Central memory CD8-positive, alpha-beta T cell (primary cell): ENCODE results near the gene ZHX3.
A peak's percentile ranks its signal among the peaks of the same experiment; 100 is the strongest.

Source experiments
- ATAC-seq: fragments of 150-1000 bp; cut with Tn5 transposase; replicated peaks from 2 replicates; pipeline ENCODE4 v1.10.0; 2022; ENCODE audit warnings: mild to moderate bottlenecking, moderate FRiP score, moderate number of reproducible peaks; ENCODE audit not compliant: poor library complexity, severe bottlenecking; ENCODE audit errors: extremely low read depth
- DNase-seq, 2 donors: peaks; one replicate each; pipeline ENCODE4 v3.0.0; 2021; ENCODE audit warnings: low spot score in 2 of 2
- H3K27ac Mint-ChIP-seq: one replicate; pipeline ENCODE4 v1.8.0; 2022; ENCODE audit warnings: low read depth, mild to moderate bottlenecking, moderate library complexity, mixed read lengths
- H3K27me3 Mint-ChIP-seq: one replicate; pipeline ENCODE4 v1.8.0; 2022; ENCODE audit warnings: mixed read lengths
- H3K36me3 Mint-ChIP-seq: one replicate; pipeline ENCODE4 v1.8.0; 2022; ENCODE audit warnings: mild to moderate bottlenecking, moderate library complexity, mixed read lengths; ENCODE audit not compliant: insufficient read depth
- H3K4me1 Mint-ChIP-seq: one replicate; pipeline ENCODE4 v1.8.0; 2022; ENCODE audit warnings: mixed read lengths
- H3K4me3 Mint-ChIP-seq: one replicate; pipeline ENCODE4 v1.8.0; 2022; ENCODE audit warnings: mild to moderate bottlenecking, moderate library complexity, mixed read lengths
- H3K9me3 Mint-ChIP-seq: one replicate; pipeline ENCODE4 v1.8.0; 2022; ENCODE audit warnings: mixed read lengths

Gene ZHX3

GRCh38 chr20:41317546-41318270 lies at the start of gene ZHX3:
Gene ZHX3, minus strand, starts transcription at chr20:41317731. Its CDS starts 112,815 bp downstream, at chr20:41204916.
- H3K9me3 Mint-ChIP-seq, result no peaks in the 10 kb centered on the region
- H3K27me3 Mint-ChIP-seq, result no peaks in the 10 kb centered on the region
- ATAC-seq, result peak; percentile 99
- DNase-seq, result peak; percentile 86 to 93
- H3K4me3 Mint-ChIP-seq, result peak within 1 kb of the TSS; percentile 83
- H3K4me1 Mint-ChIP-seq, result peaks cover 8% of the 10 kb centered on the region
- peak within 1 kb of the TSS; percentile 83 for H3K27ac Mint-ChIP-seq
- H3K36me3 Mint-ChIP-seq, result peaks cover 2% of the 10 kb centered on the region

- H3K27ac Mint-ChIP-seq, result no peak overlapping the region
- H3K9me3 Mint-ChIP-seq, result no peaks in the 10 kb centered on the region
- peaks cover 59% of the 10 kb centered on the region for H3K27me3 Mint-ChIP-seq
- ATAC-seq, result no peak
- no peaks in the 10 kb centered on the region for H3K36me3 Mint-ChIP-seq
- no peaks in the 10 kb centered on the region for H3K4me1 Mint-ChIP-seq
- DNase-seq, result no peak
- H3K4me3 Mint-ChIP-seq, result peak overlapping the region; percentile 3
These were observed 49.8 kb upstream of the ZHX3 start for GRCh38 chr20:41367393-41367695.

GRCh38 chr20:41366546-41367392 lies 49.2 kb upstream of the ZHX3 start, which contains the start of gene EMILIN3:
Gene EMILIN3, minus strand, starts transcription at chr20:41366818. Its CDS starts 184 bp downstream, at chr20:41366634.
- no peak within 1 kb of the TSS for H3K27ac Mint-ChIP-seq
- H3K36me3 Mint-ChIP-seq, result no peaks in the 10 kb centered on the region
- DNase-seq (no peak), ATAC-seq (no peak)
- H3K9me3 Mint-ChIP-seq, result no peaks in the 10 kb centered on the region
- H3K27me3 Mint-ChIP-seq, result peaks cover 59% of the 10 kb centered on the region
- H3K4me1 Mint-ChIP-seq, result no peaks in the 10 kb centered on the region
- H3K4me3 Mint-ChIP-seq, result peak within 1 kb of the TSS; percentile 3

GRCh38 chr20:41365777-41366545 lies 48.4 kb upstream of the ZHX3 start:
- H3K4me1 Mint-ChIP-seq, result no peaks in the 10 kb centered on the region
- ATAC-seq (no peak), DNase-seq (no peak)
- no peaks in the 10 kb centered on the region for H3K36me3 Mint-ChIP-seq
- H3K9me3 Mint-ChIP-seq, result no peaks in the 10 kb centered on the region
- H3K27me3 Mint-ChIP-seq, result peaks cover 53% of the 10 kb centered on the region
- no peak overlapping the region for H3K27ac Mint-ChIP-seq
- no peak overlapping the region for H3K4me3 Mint-ChIP-seq

- H3K27ac Mint-ChIP-seq, result no peak overlapping the region
- peaks cover 47% of the 10 kb centered on the region for H3K27me3 Mint-ChIP-seq
- no peaks in the 10 kb centered on the region for H3K36me3 Mint-ChIP-seq
- H3K4me1 Mint-ChIP-seq, result no peaks in the 10 kb centered on the region
- DNase-seq (no peak), ATAC-seq (no peak)
- H3K9me3 Mint-ChIP-seq, result no peaks in the 10 kb centered on the region
- H3K4me3 Mint-ChIP-seq, result no peak overlapping the region
These were observed 47.6 kb upstream of the ZHX3 start for GRCh38 chr20:41364967-41365765.

- peaks cover 39% of the 10 kb centered on the region for H3K27me3 Mint-ChIP-seq
- no peak overlapping the region for H3K27ac Mint-ChIP-seq
- DNase-seq (no peak), ATAC-seq (no peak)
- no peak overlapping the region for H3K4me3 Mint-ChIP-seq
- no peaks in the 10 kb centered on the region for H3K4me1 Mint-ChIP-seq
- no peaks in the 10 kb centered on the region for H3K9me3 Mint-ChIP-seq
- H3K36me3 Mint-ChIP-seq, result no peaks in the 10 kb centered on the region
These were observed 46.8 kb upstream of the ZHX3 start for GRCh38 chr20:41364236-41364855.

- Mint-ChIP-seq H3K9me3 (no peaks in the 10 kb centered on the region), H3K4me3 (no peak overlapping the region)
- no peak for DNase-seq
These were observed 46.1 kb upstream of the ZHX3 start for GRCh38 chr20:41363601-41364000.

GRCh38 chr20:41362748-41363140 lies 45.2 kb upstream of the ZHX3 start:
- no peak overlapping the region for H3K4me3 Mint-ChIP-seq

More at GRCh38 chr20:41363601-41364000, 46.1 kb upstream of the ZHX3 start:
- Mint-ChIP-seq H3K27ac (no peak overlapping the region), H3K4me1 (no peaks in the 10 kb centered on the region), H3K27me3 (peaks cover 33% of the 10 kb centered on the region), H3K36me3 (no peaks in the 10 kb centered on the region)
- no peak for ATAC-seq

GRCh38 chr20:41361757-41362747 lies 44.5 kb upstream of the ZHX3 start:
- Mint-ChIP-seq H3K9me3 (no peaks in the 10 kb centered on the region), H3K4me1 (no peaks in the 10 kb centered on the region), H3K27me3 (peaks cover 20% of the 10 kb centered on the region), H3K27ac (no peak overlapping the region), H3K36me3 (no peaks in the 10 kb centered on the region), H3K4me3 (no peak overlapping the region)
- DNase-seq (no peak), ATAC-seq (no peak)

More at GRCh38 chr20:41362748-41363140, 45.2 kb upstream of the ZHX3 start:
- no peak for DNase-seq
- ATAC-seq, result no peak
- Mint-ChIP-seq H3K27me3 (peaks cover 27% of the 10 kb centered on the region), H3K4me1 (no peaks in the 10 kb centered on the region), H3K36me3 (no peaks in the 10 kb centered on the region), H3K27ac (no peak overlapping the region), H3K9me3 (no peaks in the 10 kb centered on the region)

- ATAC-seq (no peak), DNase-seq (no peak)
- Mint-ChIP-seq H3K4me1 (no peaks in the 10 kb centered on the region), H3K36me3 (no peaks in the 10 kb centered on the region), H3K27me3 (peaks cover 17% of the 10 kb centered on the region), H3K27ac (no peak overlapping the region), H3K4me3 (no peak overlapping the region), H3K9me3 (no peaks in the 10 kb centered on the region)
These were observed 43.6 kb upstream of the ZHX3 start for GRCh38 chr20:41360831-41361756.
